NCI-H510A treated with DMSO at 0.1 percent for 48 hours (cell line): Measurements from ENCODE around the gene RERE.
"Not testable (repeated sequence)": the region's sequence is repeated elsewhere in the genome, so short reads cannot be mapped to it uniquely, and the experiment has no call there.

Experiments used
- DNase-seq: peaks from one replicate; lab custom pipeline; 2025; lab: John Stamatoyannopoulos, UW

The RERE gene

GRCh38 chr1:8512504-8512903 is 304.9 kb downstream of the RERE start:
- no peak for DNase-seq

GRCh38 chr1:8510041-8510823 is 307.2 kb downstream of the RERE start:
- no peak for DNase-seq

DNA sequence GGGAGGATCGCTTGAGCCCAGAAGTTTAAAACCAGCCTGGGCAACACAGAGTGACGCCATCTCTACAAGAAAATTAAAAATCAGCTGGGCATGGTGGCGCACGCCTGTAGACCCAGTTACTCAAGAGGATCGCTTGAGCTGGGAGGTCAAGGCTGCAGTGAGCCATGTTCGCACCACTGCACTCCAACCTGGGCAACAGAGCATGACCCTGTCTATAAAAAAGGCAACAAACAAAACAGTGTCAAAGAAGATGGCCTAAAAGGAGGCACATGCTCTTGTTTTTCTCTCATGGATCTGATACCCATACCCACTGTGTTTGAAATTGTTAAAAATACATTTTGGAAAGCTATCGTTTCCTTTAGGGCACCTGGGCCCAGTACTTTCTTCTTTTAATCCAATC is 307.9 kb downstream of the RERE start:
- no peak for DNase-seq

DNA sequence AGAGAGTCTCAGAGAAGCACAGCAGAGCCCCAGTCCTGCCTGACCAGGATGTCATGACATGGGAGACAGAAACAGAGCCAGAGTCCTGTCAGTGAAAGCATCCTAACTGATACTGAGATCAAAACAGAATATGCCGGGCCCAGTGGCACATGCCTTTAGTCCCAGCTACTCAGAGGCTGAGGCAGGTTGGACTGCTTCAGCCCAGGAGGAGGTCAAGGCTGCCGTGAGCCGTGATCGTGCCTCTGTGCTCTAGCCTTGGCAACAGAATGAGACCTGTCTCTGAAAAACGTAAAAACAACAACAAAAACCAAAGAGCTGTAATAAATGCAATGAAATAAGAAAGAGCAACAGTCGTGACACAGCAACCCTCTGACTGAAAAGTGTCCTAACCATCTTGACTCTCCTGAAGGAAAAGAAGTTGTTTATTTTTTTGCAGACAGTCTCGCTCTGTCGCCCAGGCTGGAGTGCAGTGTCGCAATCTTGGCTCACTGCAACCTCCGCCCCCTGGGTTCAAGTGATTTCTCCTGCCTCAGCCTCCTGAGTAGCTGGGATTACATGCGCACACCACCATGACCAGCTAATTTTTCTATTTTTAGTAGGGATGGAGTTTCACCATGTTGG is 310.3 kb downstream of the RERE start:
- DNase-seq: no peak

DNA sequence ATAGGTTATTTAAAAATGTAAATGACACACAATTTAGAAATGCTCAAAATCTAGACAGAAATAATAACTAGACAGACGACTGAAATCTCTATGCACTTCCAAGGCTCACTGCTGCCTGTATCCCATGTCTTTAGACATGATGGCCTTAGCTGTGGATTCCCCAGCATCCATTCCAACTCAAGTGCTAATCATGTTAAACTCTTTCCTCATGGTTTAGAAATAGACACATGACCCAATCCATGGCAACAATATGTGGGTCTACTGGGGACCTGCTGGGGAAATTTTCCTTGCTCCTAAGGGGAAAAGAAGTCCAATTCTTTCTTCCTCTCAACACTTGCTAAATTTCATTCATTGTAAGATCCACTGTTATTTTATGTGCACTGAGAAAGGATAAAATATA is 311.0 kb downstream of the RERE start:
- DNase-seq: no peak

- DNase-seq: no peak
These were observed 313.6 kb downstream of the RERE start for GRCh38 chr1:8503842-8504241.

DNA sequence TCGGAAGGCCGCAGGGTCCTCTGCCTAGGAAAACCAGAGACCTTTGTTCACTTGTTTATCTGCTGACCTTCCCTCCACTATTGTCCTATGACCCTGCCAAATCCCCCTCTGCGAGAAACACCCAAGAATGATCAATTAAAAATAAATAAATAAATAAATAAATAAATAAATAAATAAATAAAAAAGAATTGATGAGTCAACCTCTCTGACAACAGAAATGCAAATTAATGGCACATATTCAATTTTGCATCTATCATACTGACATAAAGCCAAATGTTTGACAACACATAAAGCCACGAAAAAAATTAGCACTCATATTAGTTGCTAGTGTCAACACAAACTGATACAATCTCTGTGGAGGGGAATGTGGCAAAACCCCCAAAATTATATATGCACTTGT is 314.5 kb downstream of the RERE start:
- DNase-seq: not testable (repeated sequence)

- DNase-seq: no peak
These were observed 320.1 kb downstream of the RERE start for GRCh38 chr1:8497210-8497819.

- no peak for DNase-seq
These were observed 321.0 kb downstream of the RERE start for GRCh38 chr1:8496473-8496872.

DNA sequence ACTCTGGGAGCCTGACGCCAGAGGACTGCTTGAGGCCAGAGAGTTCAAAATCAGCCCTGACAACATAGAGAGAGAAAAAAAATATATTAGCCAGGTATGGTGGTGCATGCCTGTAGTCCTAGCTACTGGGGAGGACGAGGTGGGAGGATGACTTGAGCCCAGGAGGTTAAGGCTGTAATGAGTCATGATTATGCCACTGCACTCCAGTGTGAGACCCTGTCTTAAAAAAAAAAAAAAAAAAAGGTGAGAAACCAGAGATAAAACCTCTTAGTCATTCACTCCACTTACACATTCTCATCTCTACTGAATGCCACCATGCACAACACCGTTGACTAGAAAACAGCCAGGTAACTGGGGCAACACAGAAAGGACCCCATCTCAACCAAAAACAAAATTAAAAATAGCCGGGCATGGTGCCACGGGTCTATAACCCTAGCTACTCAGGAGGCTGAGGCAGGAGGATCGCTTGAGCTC is 321.5 kb downstream of the RERE start:
- no peak for DNase-seq

DNA sequence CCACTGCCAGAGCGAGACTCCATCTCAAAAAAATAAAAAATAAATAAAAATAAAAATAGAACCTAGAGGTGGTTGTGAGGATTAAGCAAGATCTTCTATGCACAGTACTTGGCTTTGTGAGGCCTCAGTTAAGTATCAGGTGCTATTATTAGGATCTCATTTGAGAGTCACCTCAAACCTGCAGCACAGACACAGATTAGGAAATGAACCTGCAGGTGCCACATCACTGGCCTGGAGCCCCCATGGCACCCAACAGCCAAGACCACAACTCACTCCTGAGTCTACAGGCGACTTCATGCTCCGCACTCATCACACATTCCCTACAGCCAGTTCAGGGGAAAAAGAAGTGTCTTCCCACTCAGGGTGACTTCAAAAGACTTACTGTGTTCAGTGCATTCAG is 322.8 kb downstream of the RERE start:
- no peak for DNase-seq

DNA sequence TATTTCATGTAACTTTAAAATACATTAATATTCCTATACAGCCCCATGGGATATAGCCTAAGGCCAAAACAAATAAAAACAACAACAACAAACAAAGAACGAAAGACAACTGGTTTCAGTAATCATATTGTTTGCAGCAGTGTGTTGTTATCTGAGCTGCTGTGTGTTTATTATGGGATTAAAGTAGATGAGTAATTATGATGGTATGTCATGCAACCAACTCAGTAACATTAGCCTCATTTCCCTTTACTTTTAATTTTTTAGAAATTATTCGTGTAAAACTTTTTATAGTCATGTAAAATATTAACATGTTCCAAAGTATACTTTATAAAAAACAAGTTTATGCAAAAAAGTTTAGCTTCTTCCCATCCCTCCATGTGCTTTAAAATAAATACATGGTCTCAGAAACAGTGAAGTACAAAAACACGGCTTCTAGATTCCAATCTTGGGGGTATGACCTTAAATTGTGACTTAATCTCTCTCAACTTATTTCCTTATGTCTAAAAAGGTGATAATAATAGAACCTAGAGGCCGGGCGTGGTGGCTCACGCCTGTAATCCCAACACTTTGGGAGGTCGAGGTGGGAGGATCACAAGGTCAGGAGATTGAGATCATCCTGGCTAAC is 323.4 kb downstream of the RERE start:
- no peak for DNase-seq

DNA sequence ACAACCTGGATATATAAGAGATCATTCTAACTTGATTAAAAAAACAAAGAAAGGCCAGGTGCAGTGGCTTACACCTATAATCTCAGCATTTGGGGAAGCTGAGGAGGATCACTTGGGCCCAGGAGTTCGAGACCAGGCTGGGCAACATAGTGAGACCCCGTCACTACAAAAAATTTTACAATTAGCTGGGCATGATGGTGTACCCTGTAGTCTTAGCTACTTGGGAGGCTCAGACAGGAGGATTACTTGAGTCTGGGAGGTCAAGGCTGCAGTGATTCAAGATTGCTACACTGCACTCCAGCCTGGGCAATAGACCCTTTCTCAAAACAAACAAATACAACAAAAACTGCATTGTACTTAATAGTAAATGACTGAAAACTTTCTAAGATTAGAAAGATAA is 330.2 kb downstream of the RERE start:
- DNase-seq: no peak

- DNase-seq: no peak
These were observed 331.4 kb downstream of the RERE start for GRCh38 chr1:8486047-8486446.

DNA sequence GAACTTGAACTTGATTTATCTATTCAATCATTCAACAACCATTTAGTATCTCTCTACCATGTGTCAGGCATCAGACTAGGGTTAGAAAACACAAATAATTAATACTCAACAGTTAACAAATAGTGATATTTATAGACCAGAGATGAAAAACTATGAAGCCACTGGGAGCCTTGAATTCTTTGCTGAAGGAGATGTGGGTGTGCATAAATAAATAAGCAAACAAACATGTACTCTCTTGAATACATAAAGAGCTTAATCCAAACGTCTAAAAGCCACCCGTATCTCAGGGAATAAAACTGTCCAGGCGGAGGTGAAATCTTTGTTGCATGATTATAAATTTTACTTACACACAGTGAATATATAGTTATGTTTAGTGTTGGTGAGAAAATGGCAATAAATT is 333.9 kb downstream of the RERE start:
- no peak for DNase-seq

- DNase-seq: no peak
These were observed 334.5 kb downstream of the RERE start for GRCh38 chr1:8482979-8483381.

DNA sequence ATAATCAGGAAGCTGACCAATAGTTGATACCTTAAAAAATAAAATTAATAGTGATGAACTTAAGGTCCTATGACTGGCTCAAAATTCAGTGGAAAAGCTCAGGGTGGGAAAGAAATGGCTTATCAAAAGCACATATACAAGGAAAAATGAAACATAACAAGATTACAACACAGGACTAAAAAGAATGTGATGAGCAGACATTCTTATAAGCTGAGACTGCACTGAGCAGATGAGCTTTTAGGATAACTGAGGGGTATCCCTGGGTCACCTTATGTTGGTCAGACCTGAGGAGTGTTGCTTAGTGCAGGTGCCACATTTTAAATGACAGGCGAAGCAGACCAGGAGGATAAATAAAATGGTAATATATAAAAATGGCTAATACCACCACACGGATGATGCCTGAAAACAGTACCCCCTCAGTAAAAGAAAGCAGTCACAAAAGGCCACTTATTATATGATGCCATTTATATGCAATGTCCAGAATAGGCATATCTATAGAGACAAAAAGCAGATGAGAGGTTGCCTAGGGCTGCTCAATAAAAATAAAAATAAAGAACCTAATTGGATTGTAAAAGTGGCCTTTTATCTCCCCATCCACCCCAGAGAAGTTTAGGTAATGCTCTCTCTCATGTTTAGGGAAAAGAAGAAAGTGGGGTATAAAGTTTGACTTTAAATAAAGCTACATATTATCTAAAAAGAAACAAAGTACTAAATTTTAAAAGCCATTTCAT is 335.6 kb downstream of the RERE start:
- no peak for DNase-seq

- no peak for DNase-seq
These were observed 338.9 kb downstream of the RERE start for GRCh38 chr1:8478566-8478965.

DNA sequence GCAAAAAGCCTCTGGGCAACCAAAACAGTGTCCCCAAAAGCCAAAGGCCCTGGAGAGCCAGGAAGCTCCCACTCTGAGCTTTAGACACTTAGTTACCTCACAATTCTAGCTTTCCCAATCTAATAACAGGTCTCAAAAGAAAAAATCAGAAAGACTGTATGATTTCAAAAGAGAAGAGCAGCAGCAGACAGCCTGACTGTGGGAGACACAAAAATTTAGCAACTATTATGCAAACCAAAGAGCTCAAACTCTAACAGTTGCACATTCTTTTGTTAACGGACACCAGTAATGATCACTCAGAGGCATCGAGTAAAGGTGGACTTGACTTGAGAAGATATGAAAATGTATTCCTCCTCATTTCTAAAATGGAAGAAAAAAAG is 339.5 kb downstream of the RERE start:
- no peak for DNase-seq

DNA sequence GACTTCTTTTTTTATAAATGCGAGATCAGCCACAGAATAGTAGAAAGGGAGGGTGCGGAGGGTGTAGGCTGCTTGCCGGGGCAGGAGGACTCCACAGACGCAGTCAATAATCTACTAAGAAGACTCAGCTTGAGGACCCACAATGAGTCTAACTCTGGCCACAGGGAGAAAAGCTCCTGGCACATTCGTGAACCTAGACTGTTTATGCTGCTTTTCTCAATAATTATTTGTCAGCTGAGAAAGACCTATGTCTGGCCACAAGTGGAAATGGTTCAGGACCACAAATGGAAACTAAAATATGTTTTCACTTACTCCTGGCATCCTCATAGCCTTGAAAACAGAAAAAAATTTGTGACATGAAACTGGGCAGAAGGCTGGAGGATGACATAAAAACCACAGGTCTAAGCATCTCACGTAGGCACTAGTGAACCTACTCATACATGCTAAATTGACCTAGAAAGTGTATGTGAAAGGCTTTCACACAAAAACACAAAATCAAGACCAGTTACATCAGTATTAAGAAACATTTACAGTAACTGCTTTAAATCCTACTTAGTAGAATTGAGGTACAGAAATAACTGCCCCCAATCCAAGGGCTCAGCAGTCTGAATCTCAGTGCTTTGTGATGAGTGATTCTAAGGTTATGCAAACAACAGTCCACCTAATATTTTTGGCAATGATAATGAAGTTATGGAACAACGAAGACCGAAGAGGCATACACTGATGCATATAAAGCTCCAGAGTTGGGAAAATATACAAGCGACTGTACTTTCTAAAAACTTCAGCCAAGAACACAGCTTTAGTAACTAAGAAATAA is 340.1 kb downstream of the RERE start:
- DNase-seq: no peak

- DNase-seq: no peak
These were observed 341.4 kb downstream of the RERE start for GRCh38 chr1:8476006-8476405.
